H9 (cell line): Measurements from ENCODE around the gene NEK11. TPM values are rescaled to one million over a fixed set of nuclear protein-coding genes. Genes with fewer than 3 reads are reported as not detected.

Experiments
- DNase-seq: peaks from one replicate; pipeline ENCODE4 v3.0.0-alpha.2; 2017
- H2AFZ ChIP-seq: one replicate; pipeline ENCODE4 v1.6.1; 2013; ENCODE audit warnings: mild to moderate bottlenecking, low read length, control low read depth, moderate library complexity
- H2AK5ac ChIP-seq: 2 replicates; pipeline ENCODE4 v1.6.1; 2013; ENCODE audit warnings: low read length, control low read depth, mixed read lengths; ENCODE audit not compliant: insufficient read length
- H2BK120ac ChIP-seq: one replicate; pipeline ENCODE4 v1.6.1; 2013; ENCODE audit warnings: low read depth, mild to moderate bottlenecking, low read length, control low read depth, inconsistent platforms; ENCODE audit not compliant: poor library complexity, severe bottlenecking
- H2BK12ac ChIP-seq: 2 replicates; pipeline ENCODE4 v1.6.1; 2013; ENCODE audit warnings: low read length, control low read depth, mixed read lengths, low read depth; ENCODE audit not compliant: insufficient read length
- H2BK15ac ChIP-seq: 2 replicates; pipeline ENCODE4 v1.6.1; 2013; ENCODE audit warnings: low read depth, low read length, control low read depth
- H2BK20ac ChIP-seq: one replicate; pipeline ENCODE4 v1.6.1; 2013; ENCODE audit warnings: low read depth, mild to moderate bottlenecking, low read length, control low read depth, inconsistent platforms; ENCODE audit not compliant: poor library complexity, severe bottlenecking
- H2BK5ac ChIP-seq: 2 replicates; pipeline ENCODE4 v1.6.1; 2013; ENCODE audit warnings: low read length, control low read depth, mixed read lengths; ENCODE audit not compliant: insufficient read length
- H3K14ac ChIP-seq: 2 replicates; pipeline ENCODE4 v1.6.1; 2013; ENCODE audit warnings: low read length, control low read depth; ENCODE audit not compliant: insufficient read depth
- H3K18ac ChIP-seq: 2 replicates; pipeline ENCODE4 v1.6.1; 2013; ENCODE audit warnings: low read depth, mild to moderate bottlenecking, mixed read lengths, low read length, control low read depth; ENCODE audit not compliant: insufficient read length
- H3K23ac ChIP-seq: 2 replicates; pipeline ENCODE4 v1.6.1; 2013; ENCODE audit warnings: low read length, control low read depth, mixed read lengths, low read depth; ENCODE audit not compliant: insufficient read length
- H3K23me2 ChIP-seq: 2 replicates; pipeline ENCODE4 v1.6.1; 2013; ENCODE audit warnings: low read depth, mild to moderate bottlenecking, mixed read lengths, low read length, control low read depth; ENCODE audit not compliant: insufficient read length, poor library complexity, severe bottlenecking
- H3K27ac ChIP-seq: 2 replicates; pipeline ENCODE4 v1.5.1; 2013; ENCODE audit warnings: low read length, control low read depth, mixed read lengths, low read depth; ENCODE audit not compliant: insufficient read length
- H3K27me3 ChIP-seq: 2 replicates; pipeline ENCODE4 v1.6.1; 2013; ENCODE audit warnings: low read length, control low read depth, inconsistent platforms; ENCODE audit not compliant: insufficient read depth
- H3K4ac ChIP-seq: 2 replicates; pipeline ENCODE4 v1.6.1; 2013; ENCODE audit warnings: low read depth, mild to moderate bottlenecking, control low read depth, inconsistent platforms, low read length, moderate library complexity
- H3K4me1 ChIP-seq: 2 replicates; pipeline ENCODE4 v1.6.1; 2013; ENCODE audit warnings: low read length, control low read depth, inconsistent platforms; ENCODE audit not compliant: insufficient read depth
- H3K4me2 ChIP-seq: 2 replicates; pipeline ENCODE4 v1.6.1; 2013; ENCODE audit warnings: low read length, control low read depth, mixed read lengths; ENCODE audit not compliant: insufficient read length, insufficient read depth
- H3K56ac ChIP-seq: 2 replicates; pipeline ENCODE4 v1.6.1; 2013; ENCODE audit warnings: low read depth, mild to moderate bottlenecking, mixed read lengths, low read length, control low read depth; ENCODE audit not compliant: insufficient read length
- H3K79me1 ChIP-seq: 2 replicates; pipeline ENCODE4 v1.6.1; 2013; ENCODE audit warnings: low read depth, mild to moderate bottlenecking, moderate library complexity, low read length, control low read depth, inconsistent platforms; ENCODE audit not compliant: insufficient read depth, poor library complexity, severe bottlenecking
- H3K79me2 ChIP-seq: 2 replicates; pipeline ENCODE4 v1.6.1; 2013; ENCODE audit warnings: low read length, control low read depth, inconsistent platforms; ENCODE audit not compliant: insufficient read depth
- H3K9ac ChIP-seq: 2 replicates; pipeline ENCODE4 v1.6.1; 2013; ENCODE audit warnings: low read length, control low read depth, mixed read lengths; ENCODE audit not compliant: insufficient read length; ENCODE audit errors: extremely low read depth
- H3K9me3 ChIP-seq: one replicate; pipeline ENCODE4 v1.6.1; 2013; ENCODE audit warnings: low read depth, low read length, inconsistent platforms; ENCODE audit not compliant: control insufficient read depth
- H3T11ph ChIP-seq: one replicate; pipeline ENCODE4 v1.6.1; 2013; ENCODE audit warnings: mild to moderate bottlenecking, low read length, control low read depth, inconsistent platforms
- H4K20me1 ChIP-seq: one replicate; pipeline ENCODE4 v1.6.1; 2013; ENCODE audit not compliant: control insufficient read depth, insufficient read length, insufficient read depth
- H4K5ac ChIP-seq: 2 replicates; pipeline ENCODE4 v1.6.1; 2013; ENCODE audit warnings: low read depth, mild to moderate bottlenecking, mixed read lengths, low read length, control low read depth; ENCODE audit not compliant: insufficient read length
- H4K8ac ChIP-seq: replicated peaks from 2 replicates; pipeline ENCODE4 v1.6.1; 2013; ENCODE audit warnings: low read length, control low read depth, mixed read lengths, low read depth; ENCODE audit not compliant: insufficient read length
- H4K91ac ChIP-seq: 2 replicates; pipeline ENCODE4 v1.6.1; 2013; ENCODE audit warnings: low read depth, mild to moderate bottlenecking, moderate library complexity, mixed read lengths, low read length, control low read depth; ENCODE audit not compliant: insufficient read length
- H3K27ac Mint-ChIP-seq, 3 experiments: 2 replicates in 2 of 3; 3 replicates in 1 of 3; pipeline ENCODE4 v1.8.0; 2020 to 2021; ENCODE audit warnings: mixed read lengths in 3 of 3, mild to moderate bottlenecking in 1 of 3, moderate library complexity in 1 of 3
- H3K27me3 Mint-ChIP-seq: 2 replicates; pipeline ENCODE4 v1.8.0; 2021; ENCODE audit warnings: low read depth, mild to moderate bottlenecking, moderate library complexity, mixed read lengths
- H3K36me3 Mint-ChIP-seq, 3 experiments: 2 replicates in 2 of 3; 3 replicates in 1 of 3; pipeline ENCODE4 v1.8.0; 2020 to 2021; ENCODE audit warnings: low read depth in 3 of 3, mixed read lengths in 3 of 3; ENCODE audit not compliant: insufficient read depth in 1 of 3
- H3K4me1 Mint-ChIP-seq, 2 experiments: 2 replicates each; pipeline ENCODE4 v1.8.0; 2020; ENCODE audit warnings: mixed read lengths in 2 of 2
- H3K4me3 Mint-ChIP-seq, 2 experiments: 2 replicates in 1 of 2; 3 replicates in 1 of 2; pipeline ENCODE4 v1.8.0; 2020 to 2021; ENCODE audit warnings: mild to moderate bottlenecking in 2 of 2, mixed read lengths in 2 of 2, moderate library complexity in 1 of 2
- H3K9me3 Mint-ChIP-seq, 2 experiments: 2 replicates in 1 of 2; 3 replicates in 1 of 2; pipeline ENCODE4 v1.8.0; 2020; ENCODE audit warnings: mild to moderate bottlenecking in 2 of 2, mixed read lengths in 2 of 2, moderate library complexity in 1 of 2
- WGBS: extraction: QIAGEN DNeasy Blood & Tissue Kit; methylation state at CpG from one replicate; pipeline ENCODE4 v1.1.7; 2013; ENCODE audit warnings: missing lambda C conversion rate, low lambda C conversion rate, mixed read lengths; ENCODE audit not compliant: insufficient read length; ENCODE audit errors: extremely low coverage; 5-methylcytosine and 5-hydroxymethylcytosine counted together
- total RNA-seq: library from RNA; stranded (reverse); gene quantifications from 2 replicates; pipeline ENCODE4 v1.2.1, GENCODE V29; 2021
- TF ChIP-seq, protein P1 (sequence below): fragments of 200-600 bp; sonication (generic); conservative IDR thresholded peaks from 3 replicates; pipeline ENCODE4 v1.8.0; 2021; ENCODE audit warnings: antibody characterized with exemption, mild to moderate bottlenecking

The NEK11 gene
- total RNA-seq, 1 experiment from 2014 or later, result 2.5 TPM

GRCh38 chr3:131348911-131349310, 322.2 kb downstream of the NEK11 start:
- Histone ChIP-seq H2BK120ac (no peak overlapping the region), H3K56ac (no peak overlapping the region), H3T11ph (no peak overlapping the region), H4K91ac (no peak overlapping the region), H3K27me3 (no peaks in the 10 kb centered on the region), H3K79me1 (no peaks in the 10 kb centered on the region), H3K9me3 (no peaks in the 10 kb centered on the region), H2BK20ac (no peak overlapping the region), H3K14ac (no peak overlapping the region), H3K23me2 (no peaks in the 10 kb centered on the region), H3K27ac (no peak overlapping the region), H4K5ac (no peak overlapping the region), H4K8ac (no peak overlapping the region), H3K4me1 (no peaks in the 10 kb centered on the region; the same call in 1 of the 2 replicates), H3K4ac (no peak overlapping the region), H3K23ac (no peak overlapping the region), H2AK5ac (no peak overlapping the region), H3K9ac (no peak overlapping the region), H2BK12ac (no peak overlapping the region), H4K20me1 (no peaks in the 10 kb centered on the region), H3K18ac (no peak overlapping the region), H2BK15ac (no peak overlapping the region), H3K4me2 (no peak overlapping the region), H3K79me2 (no peaks in the 10 kb centered on the region), H2AFZ (no peak overlapping the region), H2BK5ac (no peak overlapping the region)
- DNase-seq, result no peak
- H3K9me3 Mint-ChIP-seq, result peaks cover 7% of the 10 kb centered on the region in 2 experiments; a peak in 4 of 5 replicates
- H3K4me3 Mint-ChIP-seq, result no peak overlapping the region
- H3K27me3 Mint-ChIP-seq, result no peaks in the 10 kb centered on the region
- peaks cover 7 to 8% (median 7%) of the 10 kb centered on the region in 3 experiments; a peak in 6 of 7 replicates for H3K36me3 Mint-ChIP-seq
- TF ChIP-seq, protein P1, sequence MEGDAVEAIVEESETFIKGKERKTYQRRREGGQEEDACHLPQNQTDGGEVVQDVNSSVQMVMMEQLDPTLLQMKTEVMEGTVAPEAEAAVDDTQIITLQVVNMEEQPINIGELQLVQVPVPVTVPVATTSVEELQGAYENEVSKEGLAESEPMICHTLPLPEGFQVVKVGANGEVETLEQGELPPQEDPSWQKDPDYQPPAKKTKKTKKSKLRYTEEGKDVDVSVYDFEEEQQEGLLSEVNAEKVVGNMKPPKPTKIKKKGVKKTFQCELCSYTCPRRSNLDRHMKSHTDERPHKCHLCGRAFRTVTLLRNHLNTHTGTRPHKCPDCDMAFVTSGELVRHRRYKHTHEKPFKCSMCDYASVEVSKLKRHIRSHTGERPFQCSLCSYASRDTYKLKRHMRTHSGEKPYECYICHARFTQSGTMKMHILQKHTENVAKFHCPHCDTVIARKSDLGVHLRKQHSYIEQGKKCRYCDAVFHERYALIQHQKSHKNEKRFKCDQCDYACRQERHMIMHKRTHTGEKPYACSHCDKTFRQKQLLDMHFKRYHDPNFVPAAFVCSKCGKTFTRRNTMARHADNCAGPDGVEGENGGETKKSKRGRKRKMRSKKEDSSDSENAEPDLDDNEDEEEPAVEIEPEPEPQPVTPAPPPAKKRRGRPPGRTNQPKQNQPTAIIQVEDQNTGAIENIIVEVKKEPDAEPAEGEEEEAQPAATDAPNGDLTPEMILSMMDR, result no peak
- no peak overlapping the region for H3K27ac Mint-ChIP-seq
- WGBS, result no CpG with 5 or more reads among the region's 2 CpGs
- peaks cover 24 to 27% of the 10 kb centered on the region in 2 experiments for H3K4me1 Mint-ChIP-seq
